ENCODE data around the gene NF2.

NF2 gene

GRCh38 chr22:29747832-29748231 lies 144.4 kb downstream of the NF2 start:
- DNase-seq (ENCODE audit: low read depth), result no peak
